Liver (tissue), 9 donors: ENCODE results near the gene OSBPL5. TPM values are rescaled to one million over a fixed set of nuclear protein-coding genes. Genes with fewer than 3 reads are reported as not detected.

ENCODE experiments used
- DNase-seq: peaks from one replicate; pipeline ENCODE4 v3.0.0-alpha.2; 2017; ENCODE audit warnings: low spot score
- H3K27ac ChIP-seq, 2 donors: one replicate each; pipeline ENCODE4 v1.7.0; 2013; ENCODE audit warnings: inconsistent platforms in 2 of 2, low read length in 2 of 2, control low read depth in 1 of 2, low read depth in 1 of 2, mild to moderate bottlenecking in 1 of 2
- H3K27me3 ChIP-seq, 4 donors: one replicate each; pipeline versions ENCODE4 v1.6.1 to v1.7.0; 2013; ENCODE audit warnings: low read length in 3 of 4, inconsistent platforms in 1 of 4, mild to moderate bottlenecking in 1 of 4, moderate library complexity in 1 of 4; ENCODE audit not compliant: control insufficient read depth in 4 of 4, insufficient read depth in 4 of 4
- H3K36me3 ChIP-seq, 4 donors: one replicate each; pipeline versions ENCODE4 v1.6.1 to v1.7.0; 2013; ENCODE audit warnings: low read length in 3 of 4, mild to moderate bottlenecking in 3 of 4, low read depth in 1 of 4, moderate library complexity in 1 of 4; ENCODE audit not compliant: control insufficient read depth in 4 of 4, insufficient read depth in 3 of 4
- H3K4me1 ChIP-seq, 4 donors: one replicate each; pipeline versions ENCODE4 v1.6.1 to v1.7.0; 2013; ENCODE audit warnings: low read length in 3 of 4, mild to moderate bottlenecking in 3 of 4, moderate library complexity in 1 of 4; ENCODE audit not compliant: control insufficient read depth in 4 of 4, insufficient read depth in 4 of 4
- H3K4me3 ChIP-seq, 3 donors: one replicate each; pipeline versions ENCODE4 v1.6.1 to v1.7.0; 2013; ENCODE audit warnings: low read length in 3 of 3, control low read depth in 1 of 3, low read depth in 1 of 3, mild to moderate bottlenecking in 1 of 3
- H3K9ac ChIP-seq, 2 donors: one replicate each; pipeline ENCODE4 v1.7.0; 2013; ENCODE audit warnings: low read length in 2 of 2, mild to moderate bottlenecking in 2 of 2, moderate library complexity in 2 of 2, control low read depth in 1 of 2, low read depth in 1 of 2
- H3K9me3 ChIP-seq, 4 donors: one replicate each; pipeline versions ENCODE4 v1.6.1 to v1.7.0; 2013; ENCODE audit warnings: low read length in 3 of 4; ENCODE audit not compliant: control insufficient read depth in 4 of 4
- EGR1 ChIP-seq, 2 donors: IDR thresholded peaks; 2 replicates each; pipeline ENCODE4 v1.6.1; 2016 to 2018; ENCODE audit warnings: antibody characterized with exemption in 2 of 2, low read depth in 2 of 2
- FOXA2 ChIP-seq: IDR thresholded peaks from 2 replicates; pipeline ENCODE4 v1.6.1; 2016; ENCODE audit warnings: antibody characterized with exemption
- GABPA ChIP-seq, 2 donors: IDR thresholded peaks in 1 of 2; conservative IDR thresholded peaks in 1 of 2; 2 replicates each; pipeline ENCODE4 v1.6.1; 2016; ENCODE audit warnings: antibody characterized with exemption in 2 of 2, mild to moderate bottlenecking in 1 of 2, moderate library complexity in 1 of 2
- HNF4A ChIP-seq, 2 donors: conservative IDR thresholded peaks; 2 replicates each; pipeline ENCODE4 v1.6.1; 2016; ENCODE audit warnings: antibody characterized with exemption in 2 of 2, mild to moderate bottlenecking in 2 of 2
- HNF4G ChIP-seq: IDR thresholded peaks from 2 replicates; pipeline ENCODE4 v1.6.1; 2016; ENCODE audit warnings: antibody characterized with exemption
- JUND ChIP-seq, 2 donors: IDR thresholded peaks; 2 replicates each; pipeline ENCODE4 v1.6.1; 2016; ENCODE audit warnings: antibody characterized with exemption in 2 of 2
- MAX ChIP-seq: IDR thresholded peaks from 2 replicates; pipeline ENCODE4 v1.6.1; 2016; ENCODE audit warnings: antibody characterized with exemption
- NR2F2 ChIP-seq: IDR thresholded peaks from 2 replicates; pipeline ENCODE4 v1.6.1; 2016; ENCODE audit warnings: antibody characterized with exemption
- REST ChIP-seq: IDR thresholded peaks from 2 replicates; pipeline ENCODE4 v1.6.1; 2016; ENCODE audit warnings: antibody characterized with exemption, mild to moderate bottlenecking
- RXRA ChIP-seq, 2 donors: IDR thresholded peaks; 2 replicates each; pipeline ENCODE4 v1.6.1; 2017 to 2018; ENCODE audit warnings: antibody characterized with exemption in 2 of 2, mild to moderate bottlenecking in 1 of 2
- SP1 ChIP-seq: IDR thresholded peaks from 2 replicates; pipeline ENCODE4 v1.6.1; 2018; ENCODE audit warnings: antibody characterized with exemption, mild to moderate bottlenecking
- YY1 ChIP-seq: IDR thresholded peaks from 2 replicates; pipeline ENCODE4 v1.6.1; 2016; ENCODE audit warnings: antibody characterized with exemption, mild to moderate bottlenecking
- ZBTB33 ChIP-seq: IDR thresholded peaks from 2 replicates; pipeline ENCODE4 v1.6.1; 2016; ENCODE audit warnings: antibody characterized with exemption
- WGBS: extraction: QIAGEN DNeasy Blood & Tissue Kit; methylation state at CpG from one replicate; pipeline ENCODE4 v1.1.7; 2013; 5-methylcytosine and 5-hydroxymethylcytosine counted together
- polyA plus RNA-seq, 2 donors: library from polyadenylated mRNA; stranded (reverse) in 1 of 2; unstranded in 1 of 2; fragments of 200-250 nt in 1 of 2; fragments of >200 nt in 1 of 2; fragmentation: Nextera tagmentation in 1 of 2; extraction: Ambion mirVana in 1 of 2; gene quantifications; one replicate each; pipeline versions ENCODE4 v1.2.1 to v1.2.3, GENCODE V29; 2013 to 2015
- total RNA-seq, 2 donors: library from RNA; depleted of rRNA; stranded (reverse); fragments of >200 nt; gene quantifications; one replicate each; pipeline ENCODE4 v1.2.3, GENCODE V29; 2014
- TF ChIP-seq, protein P1 (sequence below): fragments of 150-350 bp; IDR thresholded peaks from 2 replicates; pipeline ENCODE4 v1.5.1; 2017; ENCODE audit warnings: improper control_type of control experiment, low read depth, low read length; ENCODE audit not compliant: missing input control
- donor health status: healthy.
- donor health status: healthy.
- donor health status: healthy.
- donor health status: healthy.
- donor health status: healthy.

The OSBPL5 gene
- total and polyA plus RNA-seq, 4 donors: 0.74 to 6.2 (median 3.9) TPM

GRCh38 chr11:3096909-3097530 is 68.1 kb downstream of the OSBPL5 start:
- Histone ChIP-seq H3K27ac (peak overlapping the region in 1 of 2 donors; percentile 11), H3K4me1 (no peaks in the 10 kb centered on the region), H3K9ac (no peak overlapping the region), H3K4me3 (no peak overlapping the region), H3K36me3 (no peaks in the 10 kb centered on the region), H3K27me3 (no peaks in the 10 kb centered on the region), H3K9me3 (no peaks in the 10 kb centered on the region)
- TF ChIP-seq MAX (no peak), HNF4A (conservative IDR thresholded peaks at IDR 0.05) (no peak), GABPA (IDR thresholded peaks at IDR 0.05 in 1 of 2, conservative IDR thresholded peaks at IDR 0.05 in 1 of 2) (no peak), RXRA (IDR thresholded peaks at IDR 0.05) (no peak), EGR1 (IDR thresholded peaks at IDR 0.05; ENCODE audit: low read depth in 2 of 2) (no peak), HNF4G (no peak), NR2F2 (no peak), YY1 (no peak), ZBTB33 (no peak)
- TF ChIP-seq, protein P1, sequence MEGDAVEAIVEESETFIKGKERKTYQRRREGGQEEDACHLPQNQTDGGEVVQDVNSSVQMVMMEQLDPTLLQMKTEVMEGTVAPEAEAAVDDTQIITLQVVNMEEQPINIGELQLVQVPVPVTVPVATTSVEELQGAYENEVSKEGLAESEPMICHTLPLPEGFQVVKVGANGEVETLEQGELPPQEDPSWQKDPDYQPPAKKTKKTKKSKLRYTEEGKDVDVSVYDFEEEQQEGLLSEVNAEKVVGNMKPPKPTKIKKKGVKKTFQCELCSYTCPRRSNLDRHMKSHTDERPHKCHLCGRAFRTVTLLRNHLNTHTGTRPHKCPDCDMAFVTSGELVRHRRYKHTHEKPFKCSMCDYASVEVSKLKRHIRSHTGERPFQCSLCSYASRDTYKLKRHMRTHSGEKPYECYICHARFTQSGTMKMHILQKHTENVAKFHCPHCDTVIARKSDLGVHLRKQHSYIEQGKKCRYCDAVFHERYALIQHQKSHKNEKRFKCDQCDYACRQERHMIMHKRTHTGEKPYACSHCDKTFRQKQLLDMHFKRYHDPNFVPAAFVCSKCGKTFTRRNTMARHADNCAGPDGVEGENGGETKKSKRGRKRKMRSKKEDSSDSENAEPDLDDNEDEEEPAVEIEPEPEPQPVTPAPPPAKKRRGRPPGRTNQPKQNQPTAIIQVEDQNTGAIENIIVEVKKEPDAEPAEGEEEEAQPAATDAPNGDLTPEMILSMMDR: no peak
- 91% methylated on average over 10 of the region's 10 CpGs for WGBS
- no peak for DNase-seq

DNA sequence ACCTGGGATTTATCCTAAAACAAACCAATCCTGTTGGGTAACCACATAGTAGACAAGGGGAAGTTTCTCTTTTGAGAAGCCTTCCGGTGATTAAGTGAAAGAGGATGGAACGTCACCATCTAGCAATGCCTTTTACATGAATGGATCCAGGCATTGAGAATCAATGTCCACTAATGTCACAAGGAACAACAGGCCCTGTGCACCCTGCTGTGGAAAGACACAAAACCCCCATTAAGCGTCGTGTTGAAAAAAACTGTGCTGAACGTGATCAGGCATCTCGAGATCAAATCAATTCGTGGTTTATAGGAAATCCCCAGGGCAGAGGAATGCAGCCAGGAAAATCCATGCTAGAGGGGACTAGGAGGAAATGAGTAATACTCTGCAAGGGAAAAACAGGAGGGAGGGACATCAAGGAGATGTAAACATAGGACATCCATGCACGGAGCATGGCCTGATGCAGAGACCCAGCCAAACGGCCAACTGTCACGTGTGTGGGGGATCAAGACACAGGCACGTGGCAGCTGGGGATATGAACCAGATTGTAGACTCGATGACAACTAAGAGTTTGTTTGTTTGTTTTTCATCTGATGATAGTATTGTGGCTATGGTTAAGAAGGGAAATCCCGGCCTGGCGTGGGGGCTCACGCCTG is 69.3 kb downstream of the OSBPL5 start:
- Histone ChIP-seq H3K27ac (peak overlapping the region; percentile 32 to 72), H3K4me1 (no peaks in the 10 kb centered on the region), H3K9me3 (no peaks in the 10 kb centered on the region), H3K4me3 (no peak overlapping the region), H3K27me3 (no peaks in the 10 kb centered on the region), H3K36me3 (no peaks in the 10 kb centered on the region), H3K9ac (no peak overlapping the region)
- peak in 1 of 2 donors; percentile 15 for TF ChIP-seq RXRA (IDR thresholded peaks at IDR 0.05)
- TF ChIP-seq GABPA (IDR thresholded peaks at IDR 0.05 in 1 of 2, conservative IDR thresholded peaks at IDR 0.05 in 1 of 2): no peak
- no peak for TF ChIP-seq NR2F2
- no peak for TF ChIP-seq REST
- TF ChIP-seq FOXA2: no peak
- TF ChIP-seq JUND (IDR thresholded peaks at IDR 0.05): peak in 1 of 2 donors; percentile 74
- TF ChIP-seq SP1: peak; percentile 14
- WGBS: 65% methylated on average over 15 of the region's 15 CpGs
- DNase-seq: no peak
